Duodenal mucosa (tissue), 2 donors: Measurements from ENCODE around the gene OR52N1.

ENCODE experiments used
- H3K27ac ChIP-seq: one replicate; pipeline ENCODE4 v1.7.0; 2013; ENCODE audit warnings: low read depth, low read length
- H3K27me3 ChIP-seq, 2 donors: one replicate each; pipeline ENCODE4 v1.7.0; 2013; ENCODE audit warnings: low read length in 2 of 2, control low read depth in 1 of 2; ENCODE audit not compliant: insufficient read depth in 2 of 2, control insufficient read depth in 1 of 2
- H3K36me3 ChIP-seq, 2 donors: one replicate each; pipeline ENCODE4 v1.7.0; 2013; ENCODE audit warnings: low read length in 2 of 2, control low read depth in 1 of 2; ENCODE audit not compliant: insufficient read depth in 2 of 2, control insufficient read depth in 1 of 2
- H3K4me1 ChIP-seq, 2 donors: one replicate each; pipeline ENCODE4 v1.7.0; 2013; ENCODE audit warnings: low read length in 2 of 2, control low read depth in 1 of 2; ENCODE audit not compliant: insufficient read depth in 2 of 2, control insufficient read depth in 1 of 2
- H3K4me3 ChIP-seq, 2 donors: one replicate each; pipeline ENCODE4 v1.7.0; 2013; ENCODE audit warnings: low read length in 2 of 2, low read depth in 1 of 2
- H3K9ac ChIP-seq, 2 donors: one replicate each; pipeline ENCODE4 v1.7.0; 2013; ENCODE audit warnings: low read length in 2 of 2, low read depth in 1 of 2
- H3K9me3 ChIP-seq, 2 donors: one replicate each; pipeline ENCODE4 v1.7.0; 2013; ENCODE audit warnings: low read length in 2 of 2, control low read depth in 1 of 2; ENCODE audit not compliant: control insufficient read depth in 1 of 2

OR52N1 gene

DNA sequence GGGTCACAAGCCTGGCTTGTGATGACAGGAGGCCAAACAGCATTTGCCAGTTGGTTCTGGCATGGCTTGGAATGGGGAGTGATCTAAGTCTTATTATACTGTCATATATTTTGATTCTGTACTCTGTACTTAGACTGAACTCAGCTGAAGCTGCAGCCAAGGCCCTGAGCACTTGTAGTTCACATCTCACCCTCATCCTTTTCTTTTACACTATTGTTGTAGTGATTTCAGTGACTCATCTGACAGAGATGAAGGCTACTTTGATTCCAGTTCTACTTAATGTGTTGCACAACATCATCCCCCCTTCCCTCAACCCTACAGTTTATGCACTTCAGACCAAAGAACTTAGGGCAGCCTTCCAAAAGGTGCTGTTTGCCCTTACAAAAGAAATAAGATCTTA, 54.0 kb downstream of the OR52N1 start:
- Histone ChIP-seq H3K36me3 (no peaks in the 10 kb centered on the region), H3K4me1 (no peaks in the 10 kb centered on the region), H3K9me3 (no peaks in the 10 kb centered on the region), H3K27me3 (no peaks in the 10 kb centered on the region), H3K4me3 (no peak overlapping the region), H3K9ac (no peak overlapping the region), H3K27ac (no peak overlapping the region)
